Measurements from ENCODE around the gene FDX2. TPM values are rescaled to one million over a fixed set of nuclear protein-coding genes. Genes with fewer than 3 reads are reported as not detected.
"Not testable (repeated sequence)": the region's sequence is repeated elsewhere in the genome, so short reads cannot be mapped to it uniquely, and the experiment has no call there.

Gene FDX2
- total RNA-seq, 1 experiment from 2014 or later, result 26.2 TPM

GRCh38 chr19:10338940-10339339 is 23.1 kb upstream of the FDX2 start:
- Mint-ChIP-seq H3K36me3 (no peaks in the 10 kb centered on the region; the same call in 1 of the 2 replicates), H3K4me3 (peak overlapping the region; percentile 5; the same call in 1 of the 2 replicates), H3K27me3 (ENCODE audit: low read depth) (peaks cover 10% of the 10 kb centered on the region), H3K27ac (peak overlapping the region; percentile 1; the same call in 1 of the 2 replicates), H3K9me3 (no peaks in the 10 kb centered on the region), H3K4me1 (peaks cover 31% of the 10 kb centered on the region)
- ChIA-PET CTCF (no interaction called here), POLR2A (no interaction called here)
- TF ChIP-seq ZNF671 (CRISPR knock-in tag; IDR thresholded peaks at IDR 0.05), result no peak
- TF ChIP-seq, protein P1, sequence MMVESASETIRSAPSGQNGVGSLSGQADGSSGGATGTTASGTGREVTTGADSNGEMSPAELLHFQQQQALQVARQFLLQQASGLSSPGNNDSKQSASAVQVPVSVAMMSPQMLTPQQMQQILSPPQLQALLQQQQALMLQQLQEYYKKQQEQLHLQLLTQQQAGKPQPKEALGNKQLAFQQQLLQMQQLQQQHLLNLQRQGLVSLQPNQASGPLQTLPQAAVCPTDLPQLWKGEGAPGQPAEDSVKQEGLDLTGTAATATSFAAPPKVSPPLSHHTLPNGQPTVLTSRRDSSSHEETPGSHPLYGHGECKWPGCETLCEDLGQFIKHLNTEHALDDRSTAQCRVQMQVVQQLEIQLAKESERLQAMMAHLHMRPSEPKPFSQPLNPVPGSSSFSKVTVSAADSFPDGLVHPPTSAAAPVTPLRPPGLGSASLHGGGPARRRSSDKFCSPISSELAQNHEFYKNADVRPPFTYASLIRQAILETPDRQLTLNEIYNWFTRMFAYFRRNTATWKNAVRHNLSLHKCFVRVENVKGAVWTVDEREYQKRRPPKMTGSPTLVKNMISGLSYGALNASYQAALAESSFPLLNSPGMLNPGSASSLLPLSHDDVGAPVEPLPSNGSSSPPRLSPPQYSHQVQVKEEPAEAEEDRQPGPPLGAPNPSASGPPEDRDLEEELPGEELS (CRISPR knock-in tag; IDR thresholded peaks at IDR 0.05), result no peak
- TF ChIP-seq FOXP1 (CRISPR knock-in tag; IDR thresholded peaks at IDR 0.05; ENCODE audit: borderline replicate concordance), result no peak
- no peak for TF ChIP-seq TEAD1 (CRISPR knock-in tag; IDR thresholded peaks at IDR 0.05)
- TF ChIP-seq ETV6 (CRISPR knock-in tag; IDR thresholded peaks at IDR 0.05), result no peak
- TF ChIP-seq, protein P2, sequence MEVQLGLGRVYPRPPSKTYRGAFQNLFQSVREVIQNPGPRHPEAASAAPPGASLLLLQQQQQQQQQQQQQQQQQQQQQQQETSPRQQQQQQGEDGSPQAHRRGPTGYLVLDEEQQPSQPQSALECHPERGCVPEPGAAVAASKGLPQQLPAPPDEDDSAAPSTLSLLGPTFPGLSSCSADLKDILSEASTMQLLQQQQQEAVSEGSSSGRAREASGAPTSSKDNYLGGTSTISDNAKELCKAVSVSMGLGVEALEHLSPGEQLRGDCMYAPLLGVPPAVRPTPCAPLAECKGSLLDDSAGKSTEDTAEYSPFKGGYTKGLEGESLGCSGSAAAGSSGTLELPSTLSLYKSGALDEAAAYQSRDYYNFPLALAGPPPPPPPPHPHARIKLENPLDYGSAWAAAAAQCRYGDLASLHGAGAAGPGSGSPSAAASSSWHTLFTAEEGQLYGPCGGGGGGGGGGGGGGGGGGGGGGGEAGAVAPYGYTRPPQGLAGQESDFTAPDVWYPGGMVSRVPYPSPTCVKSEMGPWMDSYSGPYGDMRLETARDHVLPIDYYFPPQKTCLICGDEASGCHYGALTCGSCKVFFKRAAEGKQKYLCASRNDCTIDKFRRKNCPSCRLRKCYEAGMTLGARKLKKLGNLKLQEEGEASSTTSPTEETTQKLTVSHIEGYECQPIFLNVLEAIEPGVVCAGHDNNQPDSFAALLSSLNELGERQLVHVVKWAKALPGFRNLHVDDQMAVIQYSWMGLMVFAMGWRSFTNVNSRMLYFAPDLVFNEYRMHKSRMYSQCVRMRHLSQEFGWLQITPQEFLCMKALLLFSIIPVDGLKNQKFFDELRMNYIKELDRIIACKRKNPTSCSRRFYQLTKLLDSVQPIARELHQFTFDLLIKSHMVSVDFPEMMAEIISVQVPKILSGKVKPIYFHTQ (CRISPR knock-in tag; IDR thresholded peaks at IDR 0.05), result no peak
- TF ChIP-seq CREM (CRISPR knock-in tag; IDR thresholded peaks at IDR 0.05), result no peak
- TF ChIP-seq SOX15 (CRISPR knock-in tag; IDR thresholded peaks at IDR 0.05), result no peak
- no peak for TF ChIP-seq E2F1 (CRISPR knock-in tag; IDR thresholded peaks at IDR 0.05)
- no peak for TF ChIP-seq IRF1 (CRISPR knock-in tag; IDR thresholded peaks at IDR 0.05)
- no peak for ATAC-seq
- no peak for DNase-seq (ENCODE audit: low spot score)

- DNase-seq (ENCODE audit: low spot score); H3K4me3 Mint-ChIP-seq; H3K9me3 Mint-ChIP-seq; H3K27ac Mint-ChIP-seq; ATAC-seq; H3K36me3 Mint-ChIP-seq; POLR2A ChIA-PET; H3K27me3 Mint-ChIP-seq (ENCODE audit: low read depth): not testable (repeated sequence)
- CTCF ChIA-PET, result interaction anchor here (1.4 to 3.7 kb wide), 4 partner anchors 17 to 52 kb away, joined by 4 to 24 read pairs (median 8); partner anchors contain the start of gene TYK2
- peaks cover 39% of the 10 kb centered on the region for H3K4me1 Mint-ChIP-seq
Measured at GRCh38 chr19:10336725-10337124, 20.9 kb upstream of the FDX2 start.

DNA sequence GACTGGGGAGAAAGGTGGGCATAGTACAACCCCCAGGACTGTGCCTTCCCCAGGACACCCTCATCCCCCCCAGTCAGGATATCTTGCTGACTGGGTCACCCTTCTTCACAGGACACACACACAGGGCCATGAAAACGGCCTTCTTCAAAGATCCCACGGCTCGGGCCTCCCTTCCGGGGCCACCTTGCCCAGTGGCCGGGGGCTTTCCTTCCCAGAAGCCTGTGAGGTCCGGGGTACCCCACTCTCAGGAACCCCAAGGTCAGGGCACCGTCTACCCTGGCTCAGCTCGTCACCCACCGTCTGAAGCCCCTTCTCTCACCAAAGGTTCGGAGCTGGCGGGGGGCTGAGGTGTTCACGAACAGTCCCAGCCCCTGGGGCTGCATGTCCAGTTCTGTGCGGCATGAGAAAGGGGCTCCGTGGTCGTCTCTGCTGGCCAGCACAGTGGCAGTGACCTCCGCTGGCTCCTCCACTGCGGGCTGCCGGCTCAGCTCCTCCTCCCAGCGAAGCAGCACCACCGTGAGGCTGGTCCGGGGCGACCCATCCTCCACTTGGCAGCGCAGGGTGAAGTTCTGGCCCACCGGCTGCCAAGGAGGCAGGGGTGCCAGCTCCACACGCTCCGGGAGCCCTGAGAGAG is 19.7 kb upstream of the FDX2 start:
- Mint-ChIP-seq H3K4me3 (peak overlapping the region; percentile 93), H3K9me3 (no peaks in the 10 kb centered on the region), H3K27me3 (ENCODE audit: low read depth) (peaks cover 10% of the 10 kb centered on the region), H3K36me3 (peaks cover under 1% of the 10 kb centered on the region), H3K4me1 (peaks cover 34% of the 10 kb centered on the region), H3K27ac (no peak overlapping the region)
- no peak for ATAC-seq
- TF ChIP-seq, protein P3, sequence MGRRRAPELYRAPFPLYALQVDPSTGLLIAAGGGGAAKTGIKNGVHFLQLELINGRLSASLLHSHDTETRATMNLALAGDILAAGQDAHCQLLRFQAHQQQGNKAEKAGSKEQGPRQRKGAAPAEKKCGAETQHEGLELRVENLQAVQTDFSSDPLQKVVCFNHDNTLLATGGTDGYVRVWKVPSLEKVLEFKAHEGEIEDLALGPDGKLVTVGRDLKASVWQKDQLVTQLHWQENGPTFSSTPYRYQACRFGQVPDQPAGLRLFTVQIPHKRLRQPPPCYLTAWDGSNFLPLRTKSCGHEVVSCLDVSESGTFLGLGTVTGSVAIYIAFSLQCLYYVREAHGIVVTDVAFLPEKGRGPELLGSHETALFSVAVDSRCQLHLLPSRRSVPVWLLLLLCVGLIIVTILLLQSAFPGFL (CRISPR knock-in tag; IDR thresholded peaks at IDR 0.05; ENCODE audit: borderline replicate concordance), result no peak
- no peak for TF ChIP-seq SMAD4 (CRISPR knock-in tag; IDR thresholded peaks at IDR 0.05)
- TF ChIP-seq FOXJ3 (CRISPR knock-in tag; IDR thresholded peaks at IDR 0.05; ENCODE audit: borderline replicate concordance), result no peak
- CTCF ChIA-PET, result interaction anchor here (1.0 to 5.1 kb wide), 10 partner anchors 18 to 364 kb away, joined by 4 to 55 read pairs (median 10); partner anchors contain the start of genes ICAM1, ICAM5 and TYK2
- POLR2A ChIA-PET, result interaction anchor here (0.6 kb wide), 1 partner anchor 39 kb away, joined by 7 read pairs; no protein-coding TSS in a partner anchor
- peak; percentile 52 for DNase-seq (ENCODE audit: low spot score)

Measured in WTC11 (cell line).